Upper lobe of left lung (tissue), 6 donors: Measurements from ENCODE around the gene ANP32B. TPM values are rescaled to one million over a fixed set of nuclear protein-coding genes. Genes with fewer than 3 reads are reported as not detected.
A peak's percentile ranks its signal among the peaks of the same experiment; 100 is the strongest.
"Not testable (repeated sequence)": the region's sequence is repeated elsewhere in the genome, so short reads cannot be mapped to it uniquely, and the experiment has no call there.

Experiments used
- ATAC-seq, 2 donors: fragments of 200-7000 bp; cut with Tn5 transposase; one replicate each; pipeline ENCODE4 v1.9.1; 2022; ENCODE audit warnings: mild to moderate bottlenecking in 2 of 2, moderate library complexity in 2 of 2; ENCODE audit not compliant: low FRiP score in 2 of 2
- DNase-seq, 2 donors: peaks; one replicate each; pipeline ENCODE4 v3.0.0-alpha.2; 2019 to 2020
- H3K27ac ChIP-seq, 4 donors: fragments of 200-600 bp; sonication (generic); one replicate each; pipeline ENCODE4 v1.5.1; 2016 to 2019
- H3K27me3 ChIP-seq, 4 donors: fragments of 200-600 bp; sonication (generic); one replicate each; pipeline ENCODE4 v1.5.1; 2017 to 2019
- H3K36me3 ChIP-seq, 4 donors: fragments of 200-600 bp; sonication (generic); one replicate each; pipeline ENCODE4 v1.5.1; 2016 to 2019
- H3K4me1 ChIP-seq, 4 donors: fragments of 200-600 bp; sonication (generic); one replicate each; pipeline ENCODE4 v1.5.1; 2018 to 2019
- H3K4me3 ChIP-seq, 4 donors: fragments of 200-600 bp; sonication (generic); one replicate each; pipeline ENCODE4 v1.5.1; 2017 to 2019; ENCODE audit warnings: mild to moderate bottlenecking in 2 of 4, moderate library complexity in 1 of 4
- H3K9me3 ChIP-seq, 4 donors: fragments of 200-600 bp; sonication (generic); one replicate each; pipeline ENCODE4 v1.5.1; 2018 to 2019
- EP300 ChIP-seq, 4 donors: sonication (generic); formaldehyde crosslinking; IDR thresholded peaks; one replicate each; pipeline ENCODE4 v1.5.1; 2017; ENCODE audit warnings: antibody characterized with exemption in 4 of 4, control low read depth in 2 of 4
- POLR2A ChIP-seq, 4 donors: fragments of 450-650 bp; IDR thresholded peaks; one replicate each; pipeline ENCODE4 v1.5.1; 2016 to 2017; ENCODE audit warnings: antibody characterized with exemption in 4 of 4, mild to moderate bottlenecking in 2 of 4
- POLR2AphosphoS5 ChIP-seq, 2 donors: sonication (generic); formaldehyde crosslinking; IDR thresholded peaks; one replicate each; pipeline ENCODE4 v1.5.1; 2017; ENCODE audit warnings: antibody characterized with exemption in 2 of 2
- WGBS, 2 donors: methylation state at CpG; one replicate each; pipeline ENCODE4 v1.1.5; 2017 to 2018; 5-methylcytosine and 5-hydroxymethylcytosine counted together
- total RNA-seq, 6 donors: library from RNA; depleted of rRNA in 4 of 6; stranded (reverse); fragments of >200 nt in 4 of 6; gene quantifications; one replicate each; pipeline versions ENCODE4 v1.1.0 to v1.2.1, GENCODE V29; 2016 to 2021
- TF ChIP-seq, protein P1 (sequence below), 6 experiments: fragments of 450-650 bp in 4 of 6; fragments of 200-600 bp in 2 of 6; sonication (generic) in 2 of 6; IDR thresholded peaks; one replicate each; pipeline ENCODE4 v1.5.1; 2016 to 2019; ENCODE audit warnings: antibody characterized with exemption in 6 of 6
- donor health status: DM: no; HTN: no; CAD: no; lungs with moderate emphysema.
- donor health status: DM: no; HTN: yes; CAD: no; lungs with severe emphysema.

Gene ANP32B
- total RNA-seq, 6 donors from 2014 or later, result 34.1 to 116 (median 66.0) TPM

- Histone ChIP-seq H3K4me1 (peaks cover 50 to 64% (median 57%) of the 10 kb centered on the region in 4 donors), H3K36me3 (peaks cover 0 to 8% (median 5%) of the 10 kb centered on the region in 4 donors), H3K9me3 (no peaks in the 10 kb centered on the region), H3K27ac (no peak overlapping the region), H3K4me3 (no peak overlapping the region), H3K27me3 (no peaks in the 10 kb centered on the region)
- ATAC-seq (no peak), DNase-seq (no peak)
- WGBS, 2 donors, result 54 to 58% methylated on average over 2 of the region's 2 CpGs
- TF ChIP-seq, protein P1, sequence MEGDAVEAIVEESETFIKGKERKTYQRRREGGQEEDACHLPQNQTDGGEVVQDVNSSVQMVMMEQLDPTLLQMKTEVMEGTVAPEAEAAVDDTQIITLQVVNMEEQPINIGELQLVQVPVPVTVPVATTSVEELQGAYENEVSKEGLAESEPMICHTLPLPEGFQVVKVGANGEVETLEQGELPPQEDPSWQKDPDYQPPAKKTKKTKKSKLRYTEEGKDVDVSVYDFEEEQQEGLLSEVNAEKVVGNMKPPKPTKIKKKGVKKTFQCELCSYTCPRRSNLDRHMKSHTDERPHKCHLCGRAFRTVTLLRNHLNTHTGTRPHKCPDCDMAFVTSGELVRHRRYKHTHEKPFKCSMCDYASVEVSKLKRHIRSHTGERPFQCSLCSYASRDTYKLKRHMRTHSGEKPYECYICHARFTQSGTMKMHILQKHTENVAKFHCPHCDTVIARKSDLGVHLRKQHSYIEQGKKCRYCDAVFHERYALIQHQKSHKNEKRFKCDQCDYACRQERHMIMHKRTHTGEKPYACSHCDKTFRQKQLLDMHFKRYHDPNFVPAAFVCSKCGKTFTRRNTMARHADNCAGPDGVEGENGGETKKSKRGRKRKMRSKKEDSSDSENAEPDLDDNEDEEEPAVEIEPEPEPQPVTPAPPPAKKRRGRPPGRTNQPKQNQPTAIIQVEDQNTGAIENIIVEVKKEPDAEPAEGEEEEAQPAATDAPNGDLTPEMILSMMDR (IDR thresholded peaks at IDR 0.05), result no peak
- no peak for TF ChIP-seq EP300 (IDR thresholded peaks at IDR 0.05)
- no peak for TF ChIP-seq POLR2A (IDR thresholded peaks at IDR 0.05)
- TF ChIP-seq POLR2AphosphoS5 (IDR thresholded peaks at IDR 0.05), result no peak
Measured at GRCh38 chr9:97990259-97990658, 7.1 kb downstream of the ANP32B start.

- peaks cover 37 to 49% (median 43%) of the 10 kb centered on the region in 4 donors for H3K4me1 ChIP-seq
- DNase-seq (no peak), ATAC-seq (no peak)
- H3K9me3 ChIP-seq, result no peaks in the 10 kb centered on the region
- peak overlapping the region in 1 of 4 donors; percentile 19 for H3K27ac ChIP-seq
- H3K27me3 ChIP-seq, result no peaks in the 10 kb centered on the region
- peaks cover 0 to 23% (median 7%) of the 10 kb centered on the region in 4 donors for H3K36me3 ChIP-seq
- no peak for TF ChIP-seq EP300 (IDR thresholded peaks at IDR 0.05)
- no peak for TF ChIP-seq POLR2A (IDR thresholded peaks at IDR 0.05)
- TF ChIP-seq POLR2AphosphoS5 (IDR thresholded peaks at IDR 0.05), result no peak
- TF ChIP-seq, protein P1 (IDR thresholded peaks at IDR 0.05), result no peak
- 61 to 69% methylated on average over 5 of the region's 5 CpGs for WGBS, 2 donors
- no peak overlapping the region for H3K4me3 ChIP-seq
Measured at GRCh38 chr9:97991818-97992217, 8.7 kb downstream of the ANP32B start.

GRCh38 chr9:97992219-97992618 lies 9.1 kb downstream of the ANP32B start:
- H3K27ac ChIP-seq, result peak overlapping the region in 1 of 4 donors; percentile 19
- H3K9me3 ChIP-seq, result no peaks in the 10 kb centered on the region
- TF ChIP-seq POLR2AphosphoS5 (IDR thresholded peaks at IDR 0.05), result no peak
- TF ChIP-seq, protein P1 (IDR thresholded peaks at IDR 0.05), result no peak
- TF ChIP-seq EP300 (IDR thresholded peaks at IDR 0.05), result no peak
- no peak for TF ChIP-seq POLR2A (IDR thresholded peaks at IDR 0.05)
- no peaks in the 10 kb centered on the region for H3K27me3 ChIP-seq
- ATAC-seq, result no peak
- DNase-seq, result peak in 1 of 2 donors; percentile 58
- H3K4me1 ChIP-seq, result peaks cover 33 to 46% (median 42%) of the 10 kb centered on the region in 4 donors
- WGBS, 2 donors, result 79 to 86% methylated on average over 6 of the region's 6 CpGs
- H3K36me3 ChIP-seq, result peaks cover 0 to 23% (median 7%) of the 10 kb centered on the region in 4 donors
- H3K4me3 ChIP-seq, result no peak overlapping the region

GRCh38 chr9:97993000-97993399 lies 9.9 kb downstream of the ANP32B start:
- Histone ChIP-seq H3K27me3 (no peaks in the 10 kb centered on the region), H3K4me3 (no peak overlapping the region), H3K9me3 (no peaks in the 10 kb centered on the region), H3K4me1 (peaks cover 33 to 41% (median 39%) of the 10 kb centered on the region in 4 donors), H3K36me3 (peaks cover 0 to 30% (median 7%) of the 10 kb centered on the region in 4 donors), H3K27ac (no peak overlapping the region)
- DNase-seq (no peak), ATAC-seq (no peak)
- no peak for TF ChIP-seq POLR2AphosphoS5 (IDR thresholded peaks at IDR 0.05)
- no peak for TF ChIP-seq EP300 (IDR thresholded peaks at IDR 0.05)
- TF ChIP-seq, protein P1 (IDR thresholded peaks at IDR 0.05), result no peak
- TF ChIP-seq POLR2A (IDR thresholded peaks at IDR 0.05), result no peak
- 67 to 75% methylated on average over 2 of the region's 2 CpGs for WGBS, 2 donors

GRCh38 chr9:97994703-97995102 lies 11.6 kb downstream of the ANP32B start:
- WGBS, 2 donors, result 77 to 90% methylated on average over 1 of the region's 1 CpG
- peaks cover 22 to 32% (median 29%) of the 10 kb centered on the region in 4 donors for H3K4me1 ChIP-seq

DNA sequence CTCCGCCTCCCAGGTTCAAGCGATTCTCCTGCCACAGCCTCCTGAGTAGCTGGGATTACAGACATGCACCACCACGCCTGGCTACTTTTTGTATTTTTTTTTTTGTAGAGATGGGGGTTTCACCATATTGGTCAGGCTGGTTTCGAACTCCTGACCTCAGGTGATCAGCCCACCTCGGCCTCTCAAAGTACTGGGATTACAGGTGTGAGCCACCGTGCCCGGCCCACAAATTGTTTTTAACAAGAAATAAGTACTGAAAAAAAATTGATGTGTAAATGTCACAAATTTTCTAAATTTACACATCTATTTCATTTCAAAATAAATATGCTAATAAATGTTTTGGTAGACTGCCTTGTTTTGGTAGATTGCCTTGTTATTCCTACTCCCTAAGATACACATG lies 13.5 kb downstream of the ANP32B start:
- H3K27me3 ChIP-seq, H3K27ac ChIP-seq, DNase-seq, ATAC-seq, H3K4me3 ChIP-seq, H3K9me3 ChIP-seq: not testable (repeated sequence)
- H3K4me1 ChIP-seq, result peaks cover 17 to 23% (median 21%) of the 10 kb centered on the region in 4 donors
- H3K36me3 ChIP-seq, result peaks cover 10 to 61% (median 20%) of the 10 kb centered on the region in 4 donors
- 97 to 99% methylated on average over 7 of the region's 7 CpGs for WGBS, 2 donors

More at GRCh38 chr9:97994703-97995102, 11.6 kb downstream of the ANP32B start:
- TF ChIP-seq, protein P1 (IDR thresholded peaks at IDR 0.05), result no peak
- TF ChIP-seq EP300 (IDR thresholded peaks at IDR 0.05) (no peak), POLR2A (IDR thresholded peaks at IDR 0.05) (no peak), POLR2AphosphoS5 (IDR thresholded peaks at IDR 0.05) (no peak)
- Histone ChIP-seq H3K36me3 (peaks cover 7 to 43% (median 14%) of the 10 kb centered on the region in 4 donors), H3K27ac (no peak overlapping the region), H3K9me3 (no peaks in the 10 kb centered on the region), H3K4me3 (no peak overlapping the region), H3K27me3 (no peaks in the 10 kb centered on the region)
- ATAC-seq (no peak), DNase-seq (no peak)
